Measurements from ENCODE around the gene CPTP.

Gene CPTP

GRCh38 chr1:1334835-1335234 lies 10.2 kb downstream of the CPTP start:
- DNase-seq (ENCODE audit: low spot score): no peak

DNA sequence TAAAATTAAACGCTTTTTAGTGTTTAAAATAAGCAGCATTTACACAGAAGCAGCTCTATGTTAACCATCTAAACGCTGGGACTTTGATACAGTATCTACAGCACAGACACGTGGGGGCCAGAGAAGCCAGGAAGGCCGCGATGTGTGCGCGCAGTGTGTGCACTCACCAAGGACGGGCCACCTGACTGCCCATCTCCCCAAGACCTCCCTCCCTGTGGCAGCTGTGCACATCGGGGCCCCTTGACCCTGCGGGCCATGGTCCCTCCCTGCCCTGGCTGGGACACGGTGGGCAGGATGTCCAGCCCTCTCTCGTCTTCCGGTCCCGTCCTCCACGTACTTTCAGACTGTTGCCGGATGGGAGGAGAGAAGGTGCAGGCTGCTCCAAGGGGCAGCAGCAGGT lies 10.7 kb downstream of the CPTP start:
- no peak for FAIRE-seq
- DNase-seq (ENCODE audit: low spot score): no peak

More at GRCh38 chr1:1334835-1335234, 10.2 kb downstream of the CPTP start:
- FAIRE-seq: no peak

GRCh38 chr1:1335792-1336248 lies 11.2 kb downstream of the CPTP start:
- FAIRE-seq (no peak), DNase-seq (ENCODE audit: low spot score) (no peak)

DNA sequence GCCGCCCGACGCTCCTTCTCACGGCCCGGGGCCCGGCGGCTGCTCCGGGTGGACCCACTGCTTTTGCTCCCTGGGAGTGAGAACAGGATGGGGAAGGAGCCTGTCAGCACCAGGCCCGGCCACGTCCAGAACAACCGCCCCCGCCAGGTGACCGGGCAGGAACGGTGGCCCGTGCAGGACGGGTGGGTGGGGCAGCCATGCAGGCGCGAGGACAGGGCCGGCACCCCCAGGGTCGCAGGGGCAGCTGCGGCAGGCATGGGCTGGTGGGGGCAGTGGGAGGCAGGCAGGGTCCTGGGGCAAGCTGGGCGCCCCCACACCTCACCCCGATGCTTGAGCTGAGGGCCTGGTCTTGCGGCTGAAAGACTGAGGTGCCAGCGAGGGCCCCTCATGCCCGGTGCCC lies 11.8 kb downstream of the CPTP start:
- no peak for FAIRE-seq
- DNase-seq (ENCODE audit: low spot score): no peak

GRCh38 chr1:1336931-1337792 lies 12.6 kb downstream of the CPTP start:
- DNase-seq (ENCODE audit: low spot score): no peak
- FAIRE-seq: no peak

DNA sequence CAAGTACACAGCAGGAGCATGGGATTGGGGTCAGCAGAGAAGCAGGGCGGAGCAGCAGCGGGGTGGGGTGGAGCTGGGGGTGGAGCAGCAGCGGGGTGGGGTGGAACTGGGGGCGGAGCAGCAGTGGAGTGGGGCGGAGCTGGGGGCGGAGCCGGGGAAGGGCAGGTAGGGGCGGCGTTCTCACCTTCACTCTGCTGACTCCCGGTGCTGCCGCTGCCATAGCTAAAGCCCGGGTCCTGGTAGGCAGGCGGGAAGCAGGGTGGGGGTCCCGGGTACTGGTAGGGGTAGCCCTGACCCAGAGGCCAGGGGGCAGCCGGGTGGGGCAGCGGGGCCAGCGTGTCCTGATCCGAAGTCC lies 13.2 kb downstream of the CPTP start:
- peak; percentile 39 for DNase-seq (ENCODE audit: low spot score)
- FAIRE-seq: no peak

DNA sequence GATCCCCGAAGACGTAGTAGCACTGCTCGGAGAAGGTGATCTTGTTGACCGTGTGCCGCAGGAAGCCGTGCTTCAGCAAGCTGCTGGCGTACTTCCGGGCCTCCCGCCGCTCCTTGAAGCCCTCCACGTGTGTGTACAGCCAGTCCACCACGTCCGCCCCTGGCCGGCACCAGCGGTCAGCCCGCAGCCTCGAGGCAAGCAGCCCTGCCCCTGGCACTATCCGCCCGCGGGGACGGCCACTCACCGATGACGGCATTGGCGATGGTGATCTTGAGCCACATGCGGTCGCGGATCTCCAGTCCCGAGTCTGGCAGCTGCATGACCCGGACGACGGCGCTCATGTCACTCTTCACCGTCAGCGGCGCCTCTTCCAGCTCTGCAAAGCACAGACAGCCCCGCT lies 13.7 kb downstream of the CPTP start:
- FAIRE-seq: no peak

DNA sequence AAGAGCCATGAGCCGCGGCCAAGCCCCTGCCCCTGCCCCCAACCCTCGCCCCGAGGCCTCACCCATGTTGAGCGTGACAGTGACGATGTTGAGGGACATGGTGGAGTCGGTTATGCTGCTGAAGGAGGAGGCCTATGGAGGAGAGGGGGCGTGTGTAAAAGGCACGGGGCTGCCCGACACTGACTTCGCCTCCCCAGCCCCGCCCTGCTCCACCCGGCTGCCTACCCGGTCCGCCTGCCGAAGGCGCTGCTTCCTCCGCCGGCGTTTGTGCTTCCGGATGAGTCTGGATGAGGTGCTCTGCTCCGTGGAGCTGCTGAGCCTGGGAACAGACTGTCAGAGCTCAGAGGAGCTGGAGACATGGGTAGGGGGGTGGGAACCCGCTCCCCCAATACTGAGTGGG lies 15.6 kb downstream of the CPTP start:
- FAIRE-seq: no peak
- DNase-seq (ENCODE audit: low spot score): no peak

More for the DNA sequence above, 13.7 kb downstream of the CPTP start:
- DNase-seq (ENCODE audit: low spot score): no peak

- FAIRE-seq: peak; percentile 72
- no peak for DNase-seq (ENCODE audit: low spot score)
Measured at GRCh38 chr1:1340791-1341548, 16.4 kb downstream of the CPTP start.

GRCh38 chr1:1341549-1342021 lies 17.0 kb downstream of the CPTP start:
- FAIRE-seq: no peak
- no peak for DNase-seq (ENCODE audit: low spot score)

DNA sequence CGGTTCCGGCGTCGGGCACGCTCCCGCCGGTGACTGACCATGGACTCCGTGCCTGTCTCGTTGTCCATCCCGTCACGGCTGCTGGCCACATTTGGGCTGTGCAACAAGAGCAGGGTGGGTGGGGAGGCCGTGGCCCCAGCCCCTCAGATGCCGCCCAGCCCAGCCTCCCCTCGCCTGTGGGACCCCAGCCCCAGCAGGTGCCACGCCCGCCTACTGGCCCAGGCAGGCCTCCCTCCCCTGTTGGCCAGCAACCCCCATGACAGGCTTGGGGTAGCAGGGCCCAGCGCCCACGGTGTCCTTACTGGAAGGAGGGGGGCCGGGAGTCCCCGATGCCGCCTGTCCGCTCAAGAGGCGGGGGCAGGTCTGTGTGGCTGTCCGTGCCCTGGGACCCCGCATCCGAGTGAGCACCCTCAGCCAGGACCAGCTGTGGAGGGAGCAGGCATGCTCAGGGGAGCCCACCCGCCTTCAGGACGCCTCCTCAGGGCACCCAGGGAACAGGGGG lies 17.5 kb downstream of the CPTP start:
- DNase-seq (ENCODE audit: low spot score) (no peak), FAIRE-seq (no peak)

DNA sequence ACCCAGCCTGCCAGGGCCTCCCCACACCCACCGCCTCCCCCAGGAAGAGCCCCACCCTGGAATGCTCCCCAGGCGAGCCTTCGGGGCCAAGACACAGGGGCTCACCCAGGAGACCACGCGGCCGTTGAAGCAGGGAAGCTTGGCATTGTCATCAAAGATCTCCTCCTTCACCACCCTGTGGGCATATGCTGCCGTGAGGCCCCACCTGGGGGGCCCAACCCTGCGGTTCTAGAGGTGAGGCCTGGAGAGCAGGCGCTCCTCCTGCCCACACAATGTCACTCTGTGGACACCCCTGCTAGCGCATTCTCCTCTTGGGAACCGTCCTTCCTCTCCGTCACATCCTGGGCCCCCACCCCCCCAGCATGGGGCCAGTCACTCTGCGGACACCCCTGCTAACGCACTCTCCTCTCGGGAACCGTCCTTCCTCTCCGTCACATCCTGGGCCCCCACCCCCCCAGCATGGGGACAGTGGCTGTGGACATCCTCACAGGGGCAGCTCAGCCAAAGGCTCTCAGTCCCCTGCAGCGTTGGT lies 18.0 kb downstream of the CPTP start:
- no peak for DNase-seq (ENCODE audit: low spot score)
- no peak for FAIRE-seq

GRCh38 chr1:1343811-1344421 lies 19.3 kb downstream of the CPTP start:
- FAIRE-seq (no peak), DNase-seq (ENCODE audit: low spot score) (no peak)

- peak; percentile 76 for DNase-seq (ENCODE audit: low spot score)
- no peak for FAIRE-seq
Measured at GRCh38 chr1:1344655-1345361, 20.2 kb downstream of the CPTP start.

DNA sequence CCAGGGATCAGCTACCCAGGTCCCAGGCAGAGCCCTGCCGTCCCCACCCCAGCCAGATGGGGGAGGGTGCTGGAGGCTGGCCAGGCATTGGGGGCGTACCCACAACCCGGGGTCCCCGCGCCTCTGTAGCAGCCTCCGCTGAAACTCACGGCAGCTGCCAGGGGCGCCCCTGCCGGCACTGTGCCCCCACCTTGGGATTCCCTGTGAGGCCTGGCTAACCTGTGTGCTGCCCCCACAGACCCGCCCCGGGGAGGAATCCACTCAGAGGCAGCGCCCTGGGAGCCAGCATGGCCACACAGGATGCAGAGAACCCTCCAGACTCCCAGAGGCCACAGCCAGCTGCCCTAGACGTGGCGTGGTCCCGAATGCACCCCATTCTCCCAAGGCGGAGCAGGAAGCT lies 20.8 kb downstream of the CPTP start:
- FAIRE-seq: no peak
- peak; percentile 31 for DNase-seq (ENCODE audit: low spot score)

GRCh38 chr1:1345860-1346500 lies 21.4 kb downstream of the CPTP start:
- FAIRE-seq: no peak
- no peak for DNase-seq (ENCODE audit: low spot score)

DNA sequence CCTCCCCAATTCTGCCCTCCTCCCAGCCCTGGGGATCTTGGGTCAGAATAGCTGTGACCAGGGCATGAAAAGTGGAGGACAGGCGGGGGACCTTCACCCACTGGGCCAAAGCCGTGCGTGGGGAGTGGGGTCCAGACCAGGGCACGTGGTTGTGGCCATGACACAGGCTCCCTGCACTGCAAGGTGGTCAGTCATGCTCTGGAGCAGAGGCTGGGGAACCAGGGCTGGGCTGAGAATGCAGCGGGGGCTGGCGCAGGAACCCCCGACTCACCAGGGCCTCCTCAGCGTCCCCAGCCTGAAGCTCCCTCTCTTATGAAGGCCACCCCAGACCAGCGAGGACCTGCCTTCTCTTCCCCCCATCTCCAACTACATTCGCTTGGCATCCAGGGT lies 21.9 kb downstream of the CPTP start:
- DNase-seq (ENCODE audit: low spot score) (no peak), FAIRE-seq (no peak)

DNA sequence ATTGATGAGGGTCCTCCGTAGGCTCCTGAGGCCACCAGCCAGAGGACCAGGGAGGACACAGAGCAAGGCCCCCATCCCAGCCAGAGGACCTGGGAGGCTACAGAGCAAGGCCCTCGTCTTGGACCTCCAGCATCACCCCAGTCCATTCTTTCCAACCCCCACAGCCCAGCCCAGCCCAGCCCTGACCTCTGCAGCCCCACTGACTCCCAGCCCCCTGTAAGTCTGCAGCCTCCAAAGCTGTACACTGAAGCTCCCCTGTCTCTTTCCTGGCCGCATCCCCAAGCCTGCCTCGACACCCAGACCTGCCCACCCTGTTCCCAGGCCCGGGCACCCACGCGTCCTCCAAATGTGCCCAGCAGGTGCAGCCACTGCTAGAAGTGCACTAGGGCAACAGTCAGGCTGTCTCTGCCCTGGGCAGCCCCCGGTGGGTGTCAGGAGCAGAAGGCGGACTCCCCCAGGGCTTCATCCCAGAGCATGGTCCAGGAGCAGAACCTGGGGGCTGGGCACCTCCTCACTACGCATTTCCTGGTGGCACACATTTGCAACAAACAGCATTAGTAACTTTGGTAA lies 22.5 kb downstream of the CPTP start:
- DNase-seq (ENCODE audit: low spot score) (no peak), FAIRE-seq (no peak)

DNA sequence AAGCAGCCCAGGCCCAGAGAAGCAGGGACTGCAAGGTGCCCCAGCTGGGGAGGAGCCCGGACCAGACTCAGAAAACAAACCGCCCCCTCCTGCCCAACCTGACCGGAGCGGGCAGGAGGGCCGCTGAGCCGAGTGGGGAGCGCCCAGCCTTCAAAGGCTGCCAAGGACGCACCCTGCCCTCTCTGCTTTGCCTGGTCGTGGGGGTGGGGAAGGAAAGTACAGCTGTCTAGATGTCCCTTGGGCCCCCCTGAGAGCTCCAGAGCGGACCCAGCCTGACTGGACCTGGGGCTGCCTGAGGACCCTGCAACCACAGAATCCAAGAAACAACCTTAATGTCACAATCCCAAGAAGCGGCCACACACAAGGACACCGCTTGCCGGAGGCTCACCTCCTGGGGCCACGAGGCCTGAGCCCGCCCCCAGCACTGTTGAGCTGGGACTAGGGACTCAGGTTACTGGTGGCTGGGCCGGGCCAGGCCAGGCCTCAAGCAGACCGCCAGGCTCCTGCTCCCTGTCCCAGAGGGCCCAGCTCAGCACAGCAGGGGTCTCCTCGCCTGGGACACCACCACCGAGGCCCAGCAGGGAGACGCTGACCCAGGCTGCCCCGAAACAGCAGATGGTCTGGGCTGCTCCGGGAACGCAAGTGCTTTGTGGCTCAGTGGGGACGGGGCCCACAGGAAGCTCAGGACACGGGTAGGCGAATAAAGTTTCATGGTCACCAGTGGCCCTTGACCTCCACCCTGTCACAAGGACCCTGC lies 23.2 kb downstream of the CPTP start:
- FAIRE-seq (no peak), DNase-seq (ENCODE audit: low spot score) (no peak)
